ENCODE measurements around the gene ZMAT5.
A peak's percentile ranks its signal among the peaks of the same experiment; 100 is the strongest.

Gene ZMAT5

DNA sequence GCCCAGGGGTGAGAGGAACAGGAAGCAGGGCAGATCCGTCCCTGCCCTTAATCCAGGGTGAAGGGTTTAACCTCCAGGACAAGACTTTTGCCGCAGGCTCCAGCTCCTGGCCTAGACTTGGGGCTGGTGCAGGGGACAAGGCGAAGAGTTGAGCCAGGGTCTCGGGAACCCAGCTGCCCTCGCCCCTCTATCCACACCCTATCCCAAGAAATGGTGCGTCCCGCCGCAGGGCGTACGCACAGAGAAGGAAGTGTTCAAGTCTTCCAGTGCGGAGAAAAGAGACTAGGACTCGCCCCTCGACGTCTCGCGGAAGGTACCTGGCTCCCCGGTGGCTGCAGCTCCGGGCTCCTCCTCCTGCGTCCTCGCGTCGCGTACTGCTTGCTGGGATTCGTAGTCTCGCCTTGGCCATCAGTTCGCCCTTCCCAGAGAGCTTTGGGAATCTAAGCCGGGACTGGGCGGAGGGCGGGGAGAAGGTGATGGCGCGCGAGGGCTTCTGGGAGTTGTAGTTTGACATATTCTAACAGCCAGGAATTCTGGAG, at the start of gene ZMAT5:
ZMAT5 (minus strand) TSS at position 376 of the 539 bp plus-strand sequence. CDS start 18,463 bp downstream, outside the sequence.
- peak; percentile 94 for DNase-seq

GRCh38 chr22:29816539-29816938, 49.7 kb upstream of the ZMAT5 start:
- DNase-seq = no peak

GRCh38 chr22:29816128-29816527, 49.3 kb upstream of the ZMAT5 start:
- DNase-seq = no peak

DNA sequence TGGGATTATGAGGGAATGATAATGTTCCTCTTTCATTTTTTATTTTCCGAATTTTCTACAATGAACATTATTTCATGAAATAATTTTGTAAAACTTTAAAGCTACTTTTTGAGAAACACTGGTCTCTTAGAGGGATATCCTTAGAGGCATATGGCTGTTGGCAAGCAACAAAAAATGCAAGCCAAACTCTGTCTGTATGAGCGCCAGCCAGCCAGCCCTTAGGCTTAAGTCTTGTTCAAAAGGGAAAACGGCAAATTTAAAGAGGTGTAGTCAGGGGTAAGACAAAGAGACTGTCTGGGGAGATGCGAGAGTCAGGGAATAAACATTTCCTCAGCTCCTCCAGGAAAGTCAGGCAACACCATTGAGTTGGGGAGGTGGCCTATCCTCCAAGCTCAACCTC, 48.8 kb upstream of the ZMAT5 start:
- no peak for DNase-seq

GRCh38 chr22:29814003-29814402, 47.2 kb upstream of the ZMAT5 start:
- DNase-seq = no peak

GRCh38 chr22:29813563-29813962, 46.8 kb upstream of the ZMAT5 start:
- no peak for DNase-seq

- no peak for DNase-seq
Observed at GRCh38 chr22:29813126-29813525, 46.3 kb upstream of the ZMAT5 start.

DNA sequence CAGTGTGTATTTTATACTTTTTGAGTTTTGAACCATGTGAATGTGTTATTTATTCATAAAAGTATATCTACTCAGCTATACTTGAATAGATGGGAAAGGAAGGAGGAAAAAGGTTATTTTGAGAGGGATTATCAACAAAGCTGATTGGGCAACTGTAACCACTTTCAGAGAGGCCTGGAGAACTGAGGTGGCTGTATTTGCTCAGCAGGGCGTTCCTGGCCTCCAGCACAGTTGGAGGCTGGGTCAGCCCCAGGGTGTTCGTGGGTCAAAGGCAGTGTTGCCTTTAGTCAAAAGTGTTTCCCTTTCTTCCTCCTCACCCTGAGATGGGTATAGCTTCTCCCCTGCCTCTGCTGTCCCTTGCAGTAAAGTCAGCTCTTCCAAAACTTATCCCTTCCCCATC, 44.6 kb upstream of the ZMAT5 start:
- no peak for DNase-seq

- DNase-seq = no peak
Observed at GRCh38 chr22:29810216-29810615, 43.4 kb upstream of the ZMAT5 start.

GRCh38 chr22:29806196-29806595, 39.4 kb upstream of the ZMAT5 start:
- no peak for DNase-seq

DNA sequence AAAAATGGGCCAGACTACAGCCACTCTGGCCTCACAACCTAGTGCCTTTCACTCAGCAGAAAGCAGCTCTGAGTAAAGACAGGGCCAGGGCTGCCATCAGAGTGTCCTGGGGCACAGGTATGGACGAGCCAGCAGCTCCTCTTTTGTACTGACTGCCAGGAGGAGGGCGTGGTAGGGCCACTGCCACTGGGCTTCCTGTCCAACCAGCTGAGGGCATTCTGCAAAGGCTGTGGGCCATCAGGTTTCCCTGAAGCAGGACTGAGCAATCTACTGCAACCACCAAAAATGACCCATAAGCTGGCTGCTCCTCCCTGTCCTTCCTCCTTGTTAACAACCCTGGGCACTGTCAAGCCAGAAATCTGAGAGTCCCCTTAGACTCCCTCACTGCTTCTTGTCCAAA, 38.2 kb upstream of the ZMAT5 start:
- DNase-seq = no peak

DNA sequence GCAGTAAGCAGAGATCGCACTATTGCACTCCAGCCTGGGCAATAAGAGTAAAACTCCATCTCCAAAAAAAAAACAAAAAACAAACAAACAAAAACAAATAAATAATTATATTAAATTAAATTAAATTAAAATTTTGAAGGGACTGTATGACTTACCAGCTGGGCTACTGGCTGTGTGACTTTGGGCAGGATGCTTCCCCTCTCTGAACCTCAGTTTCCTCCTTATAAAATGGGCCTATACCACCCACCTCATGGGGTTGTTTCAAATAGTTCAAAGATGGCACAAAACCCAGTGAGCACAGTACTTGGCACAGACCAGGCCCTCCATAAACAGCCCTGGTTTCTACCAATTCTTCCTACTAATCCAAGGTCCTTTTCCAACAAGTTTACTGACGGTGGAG, 36.4 kb upstream of the ZMAT5 start:
- DNase-seq = no peak

GRCh38 chr22:29801796-29802195, 35.0 kb upstream of the ZMAT5 start:
- no peak for DNase-seq

DNA sequence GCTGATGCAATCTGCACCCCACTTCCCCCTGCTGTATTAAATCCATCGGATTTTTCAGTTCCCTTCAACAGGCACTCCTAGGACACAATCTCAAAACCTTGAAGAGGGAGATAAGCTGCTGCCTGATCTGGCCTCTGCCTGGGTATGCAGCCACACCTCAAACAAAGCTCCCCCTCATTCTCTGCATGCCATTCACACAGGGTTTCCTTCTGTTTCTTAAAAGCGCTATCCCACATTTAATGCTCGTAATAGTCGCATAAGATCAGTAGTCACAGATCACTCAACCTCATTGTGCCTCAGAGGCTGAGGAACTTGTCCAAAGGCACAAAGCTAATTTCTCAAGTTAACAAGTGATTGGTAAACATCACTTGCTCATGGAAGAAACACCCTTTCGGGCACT, 34.3 kb upstream of the ZMAT5 start:
- no peak for DNase-seq

GRCh38 chr22:29799217-29799680, 32.4 kb upstream of the ZMAT5 start:
- DNase-seq = peak; percentile 8

DNA sequence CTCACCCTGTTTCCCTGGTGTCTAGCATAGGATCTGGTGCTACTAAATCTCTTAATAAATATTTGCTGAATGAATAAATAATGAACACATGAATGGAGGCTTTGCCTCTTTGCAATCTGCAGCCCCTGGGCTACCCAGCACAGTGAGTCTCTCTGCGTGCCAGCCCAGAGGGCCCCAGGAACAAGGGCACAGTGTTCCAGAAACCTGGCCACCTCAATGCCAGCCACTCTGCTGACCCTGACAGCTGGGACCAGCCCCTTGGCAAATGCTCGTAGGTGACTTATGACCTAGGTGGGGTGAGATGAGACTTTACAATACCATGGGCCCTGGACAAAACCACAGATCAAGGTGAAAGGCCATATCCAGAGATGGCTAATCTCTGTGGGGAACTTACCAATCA, 32.0 kb upstream of the ZMAT5 start:
- no peak for DNase-seq

DNA sequence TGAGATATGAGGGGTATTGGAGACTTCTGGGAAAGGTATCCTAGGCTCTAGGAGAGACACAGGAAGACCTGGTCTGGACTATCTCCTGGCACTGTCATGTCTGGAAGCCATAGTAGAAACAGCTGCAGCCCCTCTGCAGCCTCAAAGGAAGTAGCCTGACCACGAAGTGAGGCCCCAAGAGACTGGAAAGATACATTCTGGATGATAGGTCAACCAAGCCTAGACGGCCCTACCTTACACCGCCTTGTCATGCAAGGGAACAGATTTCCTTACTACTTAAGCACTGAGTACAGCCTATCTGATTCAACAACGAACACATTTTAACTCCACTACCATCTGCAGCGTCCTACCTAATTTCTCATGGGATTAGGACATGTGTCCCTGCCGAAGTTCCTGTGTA, 31.5 kb upstream of the ZMAT5 start:
- DNase-seq = no peak

DNA sequence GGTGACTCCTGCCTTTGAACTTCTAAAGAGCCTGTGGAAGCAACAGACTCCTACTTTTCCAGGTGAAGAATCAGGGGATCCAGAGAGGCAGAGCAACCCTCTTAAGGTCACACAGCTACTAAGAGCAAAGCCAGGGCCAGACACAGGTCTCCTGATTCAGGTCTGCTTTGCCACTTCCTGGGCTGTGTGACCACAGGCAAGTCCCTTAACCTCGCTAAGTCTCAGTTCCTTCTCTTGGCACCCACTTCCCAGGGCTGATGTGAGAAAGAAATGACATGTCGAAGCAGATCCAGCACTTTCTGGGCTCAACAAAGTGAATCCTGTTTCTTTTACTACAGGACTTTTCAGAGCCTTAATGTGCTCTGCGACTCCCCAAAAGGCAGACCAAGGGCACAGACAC, 30.5 kb upstream of the ZMAT5 start:
- peak; percentile 2 for DNase-seq

DNA sequence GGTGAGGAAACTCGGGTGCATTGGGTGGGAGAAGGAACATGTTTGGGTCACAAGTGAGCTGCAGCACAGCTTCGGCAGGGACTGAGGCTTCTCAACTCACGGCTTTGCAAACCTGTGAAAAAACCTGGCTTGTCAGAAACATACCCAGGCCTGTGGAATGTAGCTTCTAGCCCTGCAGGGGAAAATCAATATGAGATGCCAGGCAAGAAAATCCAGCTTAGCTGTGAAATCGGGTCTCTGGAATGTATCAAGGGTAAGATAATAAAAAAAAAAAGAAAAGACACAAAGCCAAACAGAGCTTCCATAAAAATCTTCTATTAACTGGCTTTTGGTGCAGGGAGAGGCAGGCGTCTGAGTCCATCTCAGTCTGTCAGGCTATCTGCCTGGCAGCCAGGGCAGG, 28.9 kb upstream of the ZMAT5 start:
- no peak for DNase-seq

DNA sequence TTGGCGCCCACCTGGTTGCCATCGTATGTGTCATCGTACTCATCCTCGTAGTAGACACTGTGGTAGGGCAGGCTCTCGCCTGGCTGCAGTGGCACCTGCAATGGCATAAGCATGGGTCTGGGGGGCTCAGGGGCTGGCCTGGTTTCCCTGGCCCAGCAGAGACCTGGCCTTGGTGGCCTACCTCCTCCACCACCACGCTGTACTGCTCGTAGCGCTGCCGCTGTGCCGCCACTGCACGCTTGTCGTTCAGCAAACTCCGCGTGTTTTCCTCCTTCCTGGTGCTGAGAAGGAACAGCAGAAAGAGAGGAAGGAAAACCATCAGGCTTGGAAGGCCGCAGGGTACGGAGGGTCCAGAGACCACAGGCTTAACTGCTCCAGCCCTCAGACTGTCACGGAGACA, 26.6 kb upstream of the ZMAT5 start:
- DNase-seq = no peak

- no peak for DNase-seq
Observed at GRCh38 chr22:29790061-29790460, 23.3 kb upstream of the ZMAT5 start.

DNA sequence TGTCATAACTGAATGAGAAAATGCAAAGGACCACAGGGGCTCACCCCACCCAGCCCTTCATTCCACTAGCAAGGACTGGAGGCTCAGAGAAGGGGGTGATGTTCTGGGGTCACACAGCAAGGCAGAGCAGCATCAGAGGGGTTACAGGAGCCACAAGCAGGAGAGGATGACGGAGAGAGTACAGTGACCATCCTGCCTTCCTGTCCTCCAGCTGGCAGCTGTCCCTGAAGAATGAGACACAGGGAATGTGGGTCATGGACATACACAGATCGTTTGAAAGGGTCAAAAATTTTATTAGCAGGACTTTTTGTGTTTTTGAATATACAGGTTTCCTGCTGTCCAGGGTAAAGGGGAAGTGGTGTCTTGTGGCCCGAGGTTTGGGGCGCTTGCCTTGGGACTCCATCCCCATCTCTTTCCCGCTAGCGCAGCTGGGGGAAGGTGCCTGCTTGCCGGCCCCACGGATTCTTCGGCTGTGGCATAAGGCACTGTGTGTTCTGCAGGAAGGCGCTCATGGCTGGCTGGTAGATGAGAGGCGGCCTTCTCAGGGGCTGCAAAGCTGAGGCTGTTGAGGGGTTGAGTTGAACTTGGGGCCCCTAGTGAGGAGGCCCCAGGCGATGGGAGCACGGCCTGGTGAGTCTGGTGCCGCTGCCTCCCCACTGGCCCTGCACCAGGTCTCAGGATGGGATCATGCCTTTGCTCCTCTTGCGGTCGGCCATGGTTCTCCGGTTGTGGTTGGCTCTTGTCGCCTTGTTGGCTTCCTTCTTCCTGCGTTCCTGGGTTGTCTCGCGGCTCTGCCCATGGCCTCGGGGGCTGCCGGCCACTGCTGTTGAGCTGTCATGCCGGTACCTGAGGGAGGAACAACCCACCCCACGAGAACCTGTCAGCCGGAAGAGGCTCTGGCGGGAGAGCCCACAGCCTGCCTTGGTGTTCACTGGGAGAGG, 21.8 kb upstream of the ZMAT5 start:
- no peak for DNase-seq

- DNase-seq = no peak
Observed at GRCh38 chr22:29787371-29787980, 20.7 kb upstream of the ZMAT5 start.

GRCh38 chr22:29786031-29786430, 19.2 kb upstream of the ZMAT5 start:
- no peak for DNase-seq
